NAMALWA (cell line): ENCODE measurements around the gene PRPH2.
"Not testable (repeated sequence)": the region's sequence is repeated elsewhere in the genome, so short reads cannot be mapped to it uniquely, and the experiment has no call there.

Experiments used
- DNase-seq: peaks from one replicate; pipeline ENCODE4 v3.0.0-alpha.2; 2015; ENCODE audit warnings: low spot score

PRPH2 gene

DNA sequence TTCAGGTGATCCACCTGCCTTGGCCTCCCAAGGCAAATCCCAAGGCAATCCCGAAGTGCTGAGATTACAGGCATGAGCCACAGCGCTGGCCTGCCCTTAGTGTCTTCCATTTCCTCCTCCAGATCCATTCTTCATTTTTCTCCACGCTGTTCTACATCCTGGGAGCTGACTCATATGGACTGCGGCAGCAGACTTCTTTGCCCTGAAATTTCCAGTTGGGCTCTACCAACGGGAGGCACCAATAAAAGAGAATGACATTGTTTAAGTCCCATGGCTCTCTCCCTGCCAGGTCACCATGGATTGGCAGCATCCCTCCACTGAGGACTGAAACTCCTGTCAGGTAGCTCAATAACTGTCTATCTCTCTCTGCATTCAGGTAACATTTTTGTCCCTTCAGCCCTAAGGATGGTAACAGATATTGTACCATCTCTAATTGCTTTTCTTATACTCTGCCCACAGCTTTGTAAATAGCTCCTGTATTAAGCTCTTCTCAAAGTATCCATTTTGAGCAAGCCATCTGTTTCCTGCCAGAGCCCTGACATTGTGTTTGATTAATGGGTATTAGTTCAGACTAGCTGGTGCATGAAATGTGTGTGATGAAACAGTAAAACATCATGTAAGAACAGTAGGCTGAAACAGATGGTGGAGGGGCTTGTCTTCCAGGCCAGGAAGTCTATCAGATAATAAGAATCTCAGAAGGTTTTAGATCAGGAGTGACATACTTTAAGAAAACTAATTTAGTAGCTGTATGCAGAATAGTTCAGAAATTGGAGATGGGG lies 19.9 kb upstream of the PRPH2 start:
- DNase-seq: peak; percentile 86

DNA sequence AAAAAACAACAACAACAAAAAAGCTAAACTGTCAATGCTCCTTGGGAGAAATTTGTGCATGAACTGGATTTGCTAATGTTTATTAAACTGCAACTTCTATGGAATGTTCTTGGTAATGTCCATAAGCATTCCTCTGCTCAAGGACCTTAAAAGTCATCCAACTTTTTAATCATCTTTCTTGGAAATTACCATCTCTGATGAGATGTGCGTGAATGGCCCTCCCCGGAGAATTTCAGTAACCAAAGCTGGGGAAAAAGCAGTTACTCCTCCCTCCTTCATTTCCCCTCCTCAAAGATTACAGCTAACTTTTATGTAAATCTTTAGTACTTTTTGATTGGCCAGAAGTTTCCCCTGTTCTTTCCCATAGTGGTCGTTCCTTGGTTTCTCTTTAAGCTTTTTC lies 18.3 kb upstream of the PRPH2 start:
- DNase-seq: no peak

DNA sequence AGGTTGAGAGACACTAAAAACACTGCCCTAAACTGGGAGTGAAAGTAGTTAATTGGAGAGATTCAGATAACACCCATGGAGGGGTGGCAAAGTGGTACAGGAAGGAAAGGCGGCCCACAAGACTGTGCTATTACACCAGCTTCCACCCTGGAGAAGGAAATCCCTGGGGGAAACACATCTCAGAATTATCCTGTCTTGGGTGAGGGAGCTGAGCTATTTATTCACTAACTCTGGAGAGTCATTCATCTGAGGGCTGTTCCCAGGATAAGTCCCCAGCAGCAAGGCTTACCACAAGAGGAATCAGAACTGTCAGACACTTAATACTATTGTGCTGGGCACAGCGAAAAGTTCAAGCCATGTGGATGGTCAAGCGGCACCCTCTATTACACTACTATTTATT lies 13.6 kb upstream of the PRPH2 start:
- DNase-seq: no peak

DNA sequence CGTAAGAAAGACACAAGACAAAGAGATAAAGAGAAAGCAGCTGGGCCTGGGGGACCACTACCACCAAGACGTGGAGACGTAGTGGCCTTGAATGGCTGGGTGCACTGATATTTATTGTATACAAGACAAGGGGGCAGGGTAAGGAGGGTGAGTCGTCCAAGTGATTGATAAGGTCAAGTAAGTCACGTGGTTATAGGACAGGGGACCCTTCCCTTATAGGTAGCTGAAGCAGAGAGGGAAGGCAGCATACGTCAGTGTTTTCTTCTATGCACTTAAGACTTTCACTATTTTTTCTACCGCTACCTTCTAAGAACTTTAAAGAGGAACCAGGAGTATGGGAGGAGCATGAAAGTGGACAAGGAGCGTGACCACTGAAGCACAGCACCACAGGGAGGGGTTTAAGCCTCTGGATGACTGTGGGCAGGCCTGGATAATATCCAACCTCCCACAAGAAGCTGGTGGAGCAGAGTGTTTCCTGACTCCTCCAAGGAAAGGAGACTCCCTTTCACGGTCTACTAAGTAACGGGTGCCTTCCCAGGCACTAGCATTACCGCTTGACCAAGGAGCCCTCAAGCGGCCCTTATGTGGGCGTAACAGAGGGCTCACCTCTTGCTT lies 11.6 kb upstream of the PRPH2 start:
- not testable (repeated sequence) for DNase-seq

DNA sequence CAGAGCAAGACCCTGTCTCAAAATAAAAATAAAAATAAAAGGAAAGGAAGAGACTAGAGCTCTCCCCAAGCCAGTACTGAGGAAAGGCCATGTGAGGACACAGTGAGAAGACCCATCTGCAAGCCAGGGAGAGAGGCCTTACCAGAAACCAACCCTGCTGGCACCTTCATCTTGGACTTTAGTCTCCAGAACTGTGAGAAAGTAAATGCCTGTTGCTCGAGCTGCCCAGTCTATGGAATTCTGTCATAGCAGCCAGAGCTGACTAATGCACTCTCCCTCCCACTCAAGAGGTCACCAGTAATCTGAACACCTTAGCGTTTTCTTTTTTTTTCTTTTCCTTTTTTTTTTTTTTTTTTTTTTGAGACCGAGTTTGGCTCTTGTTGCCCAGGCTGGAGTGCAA lies 7.3 kb upstream of the PRPH2 start:
- DNase-seq: no peak

DNA sequence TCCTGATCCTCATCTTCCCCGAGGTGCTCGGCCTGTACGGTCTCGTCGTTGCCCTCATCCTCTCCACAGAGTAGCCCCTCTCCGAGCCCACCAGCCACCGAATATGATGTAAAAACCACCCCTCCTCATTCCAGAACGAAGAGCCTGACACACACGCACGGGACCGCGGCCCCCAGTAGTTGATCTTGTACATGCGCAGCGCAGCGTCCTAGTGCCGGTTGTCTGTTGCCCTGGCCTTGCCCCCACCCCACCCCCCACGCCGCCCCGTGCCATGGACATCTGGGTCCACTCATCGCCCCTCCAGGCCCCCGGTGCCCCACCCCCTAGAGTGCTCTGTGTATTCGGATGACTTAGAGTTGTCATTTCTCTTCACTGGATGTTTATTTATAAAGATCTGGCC lies 5.2 kb upstream of the PRPH2 start:
- no peak for DNase-seq

DNA sequence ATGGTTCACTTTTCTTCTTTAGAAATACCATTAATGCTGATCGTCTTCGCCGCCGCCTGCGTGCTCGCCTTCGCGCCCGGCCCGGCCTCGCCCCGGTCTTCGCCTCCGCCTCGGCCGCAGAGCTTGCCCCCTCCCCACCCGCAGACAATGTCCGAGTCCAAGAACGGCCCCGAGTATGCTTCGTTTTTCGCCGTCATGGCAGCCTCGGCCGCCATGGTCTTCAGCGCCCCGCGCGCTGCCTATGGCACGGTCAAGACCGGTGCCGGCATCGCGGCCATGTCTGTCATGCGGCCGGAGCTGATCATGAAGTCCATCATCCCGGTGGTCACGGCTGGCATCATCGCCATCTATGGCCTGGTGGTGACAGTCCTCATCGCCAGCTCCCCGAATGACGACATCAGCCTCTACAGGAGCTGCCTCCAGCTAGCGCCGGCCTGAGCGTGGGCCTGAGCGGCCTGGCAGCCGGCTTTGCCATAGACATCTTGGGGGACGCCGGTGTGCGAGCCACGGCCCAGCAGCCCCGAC lies 4.8 kb upstream of the PRPH2 start:
- no peak for DNase-seq

DNA sequence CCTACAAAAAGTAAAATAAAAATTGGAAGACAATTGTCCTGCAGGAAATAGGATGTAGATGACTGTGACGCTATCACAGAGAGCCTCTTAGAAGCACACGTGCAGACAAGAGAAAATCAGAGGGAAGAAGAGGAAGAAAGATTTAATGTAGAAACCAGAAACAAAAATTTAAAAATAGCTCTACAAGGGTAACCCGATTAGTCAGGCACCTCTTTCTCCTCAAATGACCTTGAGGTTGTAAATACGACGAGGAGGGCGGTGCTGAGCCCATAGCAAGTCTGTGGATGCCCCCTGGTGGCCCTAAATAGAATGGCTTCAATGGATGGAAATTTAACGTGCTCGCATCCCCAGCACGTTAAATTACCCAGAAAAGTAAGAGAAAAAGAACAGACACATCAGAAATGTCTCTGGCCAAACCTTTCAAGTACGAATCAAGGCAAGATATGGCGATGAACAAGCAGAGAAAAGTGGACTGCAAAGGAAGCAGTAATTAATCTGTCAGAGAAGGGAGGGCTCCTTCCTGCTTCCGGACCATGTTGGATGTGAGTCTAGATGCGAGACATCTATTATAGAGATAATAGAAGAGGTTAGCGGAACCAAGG lies 4.2 kb upstream of the PRPH2 start:
- DNase-seq: peak; percentile 93

DNA sequence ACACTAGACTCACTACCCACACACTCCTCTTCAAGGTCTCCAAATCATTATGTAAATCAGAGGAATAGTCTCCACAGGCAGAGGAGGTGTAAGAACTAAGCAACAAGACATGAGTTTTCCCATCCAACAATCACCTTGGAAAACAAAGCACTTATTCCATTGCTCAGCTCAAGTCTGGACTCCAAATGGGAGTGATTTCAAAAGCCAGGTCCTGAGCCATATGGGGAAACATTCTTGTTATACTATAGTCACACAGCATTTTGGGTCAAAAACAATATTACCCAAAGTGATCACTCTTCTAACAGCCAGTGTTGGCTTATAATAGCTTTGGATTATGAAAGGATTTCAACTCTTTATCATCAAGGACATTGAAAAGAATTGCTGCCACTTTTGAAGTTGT lies 3.6 kb upstream of the PRPH2 start:
- DNase-seq: no peak

DNA sequence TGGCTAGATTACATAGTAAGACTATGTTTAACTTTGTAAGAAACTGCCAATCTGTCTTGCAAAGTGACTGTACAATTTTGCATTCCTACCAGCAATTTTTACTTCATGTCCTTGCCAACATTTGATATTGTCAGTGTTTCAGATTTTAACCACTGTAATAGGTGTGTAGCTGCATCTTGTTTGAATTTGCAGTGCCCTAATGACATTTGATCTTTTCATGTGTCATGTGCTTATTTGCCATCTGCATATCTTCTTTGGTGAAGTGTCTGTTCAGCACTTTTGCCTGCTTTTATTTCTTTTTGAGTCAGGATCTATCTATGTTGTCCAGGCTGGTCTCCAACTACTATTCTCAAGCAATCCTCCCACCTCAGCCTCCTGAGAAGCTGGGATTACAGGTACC lies 2.4 kb upstream of the PRPH2 start:
- no peak for DNase-seq

DNA sequence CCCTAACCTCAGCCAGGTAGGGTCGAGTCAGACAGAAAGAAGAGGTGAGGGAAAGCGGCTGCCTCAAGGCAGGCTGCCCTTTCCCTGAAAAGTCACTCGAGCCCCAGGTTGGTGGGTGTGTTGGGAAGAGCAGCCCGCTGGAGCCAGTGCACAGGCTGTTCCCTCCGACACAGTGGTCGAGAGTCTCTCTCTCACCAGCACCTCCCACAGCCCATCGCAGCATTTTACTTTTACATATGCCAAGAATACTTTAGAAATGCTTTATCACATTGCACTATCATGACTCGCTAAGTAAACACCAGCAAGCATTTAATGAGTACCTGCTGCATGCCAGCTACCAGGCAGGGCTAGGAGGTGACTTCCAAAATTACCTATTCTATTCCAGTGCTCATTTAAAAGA lies 1.7 kb downstream of the PRPH2 start:
- DNase-seq: no peak

DNA sequence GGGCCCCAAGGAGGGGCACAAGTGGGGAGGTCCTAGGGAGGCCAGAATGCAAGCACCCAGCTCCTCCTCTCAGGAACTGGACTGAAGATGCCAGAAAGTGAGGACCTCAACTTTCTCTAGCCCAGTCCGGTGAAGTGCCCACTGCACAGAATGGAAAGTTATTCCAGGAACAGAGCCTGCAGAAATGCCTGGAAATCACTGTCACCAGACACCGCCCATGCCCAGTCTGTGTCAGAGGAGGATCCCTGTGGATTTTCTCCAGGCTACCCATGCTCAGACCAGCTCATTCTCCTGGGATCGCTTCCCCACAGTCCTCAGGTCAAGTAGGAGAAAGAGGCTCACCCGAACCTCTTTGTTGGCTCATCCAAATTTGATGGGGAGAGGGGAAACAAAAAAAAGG lies 6.5 kb downstream of the PRPH2 start:
- DNase-seq: no peak

DNA sequence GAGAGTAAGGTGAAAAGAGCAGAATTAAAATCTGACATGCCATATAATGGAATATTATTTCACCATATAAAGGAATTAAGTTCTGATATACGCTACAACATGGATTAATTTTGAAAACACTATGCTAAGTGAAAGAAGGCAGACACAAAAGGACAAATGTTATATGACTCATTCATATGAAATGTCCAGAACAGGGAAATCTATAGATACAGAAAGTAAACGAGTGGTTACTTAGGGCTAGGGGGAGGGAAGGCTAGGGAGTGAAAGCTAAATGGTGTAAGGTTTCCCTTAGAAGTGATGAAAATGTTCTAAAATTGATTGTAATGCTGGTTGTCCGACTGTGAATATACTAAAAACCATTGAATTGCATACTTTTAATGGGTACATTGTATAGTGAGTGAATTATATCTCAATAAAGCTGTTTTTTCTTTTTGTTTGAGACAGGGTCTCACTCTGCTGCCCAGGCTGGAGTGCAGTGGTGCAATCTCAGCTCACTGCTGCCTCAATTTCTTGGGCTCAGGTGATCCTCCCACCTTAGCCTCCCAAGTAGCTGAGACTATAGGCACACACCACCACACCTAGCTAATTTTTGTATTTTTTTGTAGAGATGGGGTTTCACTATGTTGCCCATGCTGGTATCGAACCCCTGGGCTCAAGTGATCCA lies 8.2 kb downstream of the PRPH2 start:
- DNase-seq: no peak

DNA sequence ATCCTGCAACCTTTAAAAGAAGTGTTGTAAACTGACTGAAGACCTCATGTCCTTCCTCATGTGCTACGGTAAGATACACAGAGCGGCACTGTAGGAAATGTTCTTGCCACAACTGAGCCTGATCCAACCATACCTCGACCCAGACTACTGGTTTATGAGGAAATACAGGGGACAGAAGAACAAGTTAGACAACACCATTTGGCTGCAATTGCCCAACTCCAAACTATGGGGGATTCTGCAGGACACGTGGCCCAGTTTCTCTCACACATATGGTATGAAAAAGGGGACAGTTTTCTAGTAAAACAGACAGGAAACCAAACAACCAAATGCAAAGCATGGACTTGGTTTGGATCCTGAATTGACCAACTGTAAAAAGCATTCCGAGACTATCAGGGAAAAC lies 10.5 kb downstream of the PRPH2 start:
- DNase-seq: no peak

DNA sequence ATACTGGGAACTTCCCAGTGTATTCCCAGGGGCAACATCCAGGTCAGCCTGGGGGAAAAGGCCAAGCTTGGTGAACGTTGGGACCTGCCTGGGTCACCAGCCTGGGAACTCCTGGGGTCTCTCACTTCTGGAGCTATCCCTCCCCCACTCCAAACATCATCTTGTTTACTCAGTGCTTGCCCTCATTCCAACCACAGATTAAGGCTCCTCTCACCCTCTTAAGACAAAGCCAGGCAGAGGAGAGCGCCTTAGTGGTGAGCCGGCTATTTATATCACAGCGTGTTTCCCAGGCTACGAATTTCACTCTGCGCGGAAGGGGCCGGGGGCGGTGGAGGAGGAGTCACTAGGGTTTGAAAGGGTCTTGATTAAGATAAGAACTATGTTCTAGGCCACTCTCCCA lies 12.1 kb downstream of the PRPH2 start:
- DNase-seq: no peak

DNA sequence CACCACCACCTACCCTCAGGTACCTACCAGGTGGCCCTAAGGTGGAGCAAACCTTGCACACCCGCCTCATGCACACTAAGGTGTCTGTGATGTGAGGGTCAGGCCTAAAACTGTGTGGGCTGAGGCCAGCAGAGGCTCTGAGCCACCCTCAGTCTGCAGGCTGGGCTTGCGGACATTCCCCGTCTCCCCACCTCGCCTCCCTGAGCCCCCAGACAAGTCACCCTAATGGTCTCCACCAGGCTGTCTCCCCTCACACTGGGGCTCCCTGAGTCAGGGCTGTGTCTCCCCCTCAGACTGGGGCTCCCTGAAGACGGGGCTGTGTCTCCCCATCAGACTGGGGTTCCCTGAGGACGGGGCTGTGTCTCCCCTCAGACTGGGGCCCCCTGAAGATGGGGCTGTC lies 12.5 kb downstream of the PRPH2 start:
- no peak for DNase-seq

DNA sequence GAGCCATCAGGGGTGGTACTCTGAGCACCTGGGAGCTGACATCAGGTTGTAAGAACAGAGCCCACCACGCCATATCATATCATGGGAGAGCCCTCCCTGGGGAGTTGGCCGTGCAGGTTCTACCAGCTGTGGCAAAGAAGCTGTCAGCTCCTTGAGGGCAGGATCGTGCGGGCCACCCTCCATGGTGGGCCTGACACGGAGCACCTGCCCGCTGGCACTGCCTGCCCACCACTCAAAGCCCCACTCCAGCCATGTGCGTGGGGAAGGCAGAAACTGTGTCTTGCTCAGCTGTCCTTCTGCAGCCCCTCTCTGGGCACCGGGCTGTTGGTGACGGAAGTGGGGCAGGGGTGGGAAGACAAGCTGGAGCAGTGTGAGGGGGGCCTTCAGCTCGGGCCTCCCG lies 14.3 kb downstream of the PRPH2 start:
- no peak for DNase-seq

DNA sequence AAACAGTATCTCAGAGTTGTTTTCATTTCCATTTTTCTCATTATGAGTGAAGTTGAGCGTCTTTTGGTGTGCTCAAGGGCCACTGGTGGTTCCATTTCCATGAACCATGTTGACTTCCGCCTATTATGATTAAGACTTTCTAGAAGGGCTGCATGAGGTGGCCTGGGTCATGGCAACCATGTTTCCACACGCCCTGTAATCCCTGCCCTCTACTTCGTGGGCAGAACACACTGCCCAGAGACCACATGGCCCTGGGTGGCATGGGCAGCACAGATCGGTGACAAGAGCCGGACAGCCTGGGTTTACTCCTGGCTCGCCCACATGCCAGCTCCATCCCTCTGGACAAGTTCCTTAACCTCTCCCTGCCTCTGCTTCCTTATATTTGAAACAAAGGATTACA lies 14.8 kb downstream of the PRPH2 start:
- no peak for DNase-seq

DNA sequence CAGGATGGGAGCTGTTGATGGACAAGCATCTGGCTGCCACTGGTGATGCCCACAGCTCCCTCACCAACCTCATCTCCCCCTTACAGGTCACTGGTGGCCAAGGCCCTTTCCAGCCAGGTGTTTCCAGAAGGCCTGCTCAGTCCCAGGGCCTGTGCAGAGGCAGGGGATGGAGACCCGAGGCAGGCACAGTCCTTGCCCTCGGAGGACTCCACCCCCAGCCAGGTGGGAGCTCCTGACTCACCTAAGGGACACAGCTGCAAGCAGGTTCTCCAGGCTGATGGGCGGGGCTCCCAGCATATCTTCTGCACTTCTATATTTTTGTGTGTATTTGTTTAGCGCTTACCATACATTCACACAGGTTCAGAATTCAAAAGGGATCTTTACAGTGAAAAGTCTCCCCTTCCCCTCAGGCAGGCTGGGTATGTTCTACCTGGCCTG lies 17.4 kb downstream of the PRPH2 start:
- DNase-seq: no peak

DNA sequence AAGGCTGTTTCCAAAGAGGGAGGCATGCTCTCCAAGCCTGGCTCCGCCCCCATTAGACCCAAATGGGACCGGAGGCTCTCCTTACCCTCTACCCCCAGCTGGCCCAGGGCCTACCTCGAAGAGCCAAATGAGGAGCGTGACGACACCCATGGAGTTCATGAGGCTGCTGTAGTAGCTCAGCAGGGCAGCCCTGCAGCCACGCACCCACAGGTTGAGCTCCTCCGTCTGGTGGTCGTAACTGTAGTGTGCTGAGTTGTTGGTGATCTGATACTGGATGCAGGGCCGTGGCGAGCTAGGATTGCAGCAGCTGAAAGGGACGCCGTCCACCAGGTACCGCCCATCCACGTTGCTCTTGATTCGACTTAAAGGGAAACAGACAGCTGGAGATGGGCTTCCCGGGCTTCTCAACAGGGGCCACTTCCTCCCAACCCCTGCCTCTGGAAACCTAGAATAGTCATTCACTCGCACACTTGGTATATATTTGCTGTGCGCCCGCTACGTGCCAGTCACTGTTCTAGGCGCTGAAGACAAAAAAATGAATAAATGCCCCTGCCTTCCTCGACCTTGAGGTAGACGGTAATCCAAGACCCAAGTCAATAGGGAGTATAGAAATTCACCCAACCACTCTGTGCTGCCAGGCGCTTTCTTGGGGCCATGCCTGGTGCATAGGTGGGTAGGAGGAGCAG lies 18.0 kb downstream of the PRPH2 start:
- no peak for DNase-seq

DNA sequence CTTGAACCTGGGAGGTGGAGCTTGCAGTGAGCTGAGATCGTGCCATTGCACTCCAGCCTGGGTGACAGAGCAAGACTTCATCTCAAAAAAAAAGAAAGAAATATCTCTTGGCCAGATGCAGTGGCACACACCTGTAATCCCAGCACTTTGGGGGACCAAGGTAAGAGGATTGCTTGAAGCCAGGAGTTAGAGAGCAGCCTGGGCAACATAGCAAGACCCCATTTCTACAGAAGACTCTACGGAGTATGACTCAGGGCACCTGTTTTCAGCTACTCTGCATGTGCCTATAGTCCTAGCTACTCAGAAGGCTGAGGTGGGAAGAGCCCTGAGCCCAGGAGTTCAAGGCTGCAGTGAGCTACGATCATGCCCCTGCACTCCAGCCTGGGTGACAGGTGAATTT lies 19.6 kb downstream of the PRPH2 start:
- DNase-seq: not testable (repeated sequence)

DNA sequence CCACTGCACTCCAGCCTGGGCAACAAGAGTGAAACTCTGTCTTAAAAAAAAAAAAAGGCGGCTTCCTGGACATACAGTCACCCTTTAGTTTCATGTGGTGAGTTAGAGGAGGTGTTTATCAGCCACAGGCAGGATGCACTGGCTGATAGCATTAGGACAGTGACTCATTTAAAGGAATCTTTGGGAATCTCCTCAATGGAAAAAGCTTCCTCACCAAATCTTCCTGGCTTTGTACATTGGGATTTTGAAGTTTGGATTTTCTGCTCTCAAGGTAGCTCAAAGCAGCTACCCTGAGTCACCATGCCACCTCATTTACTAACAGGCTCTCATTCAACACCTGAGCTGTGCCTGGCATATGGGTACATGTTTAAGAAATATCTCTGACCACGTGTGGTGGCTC lies 20.2 kb downstream of the PRPH2 start:
- no peak for DNase-seq
